Stimulated activated CD4-positive, alpha-beta T cell treated with anti-CD3 and anti-CD28 coated beads, Interleukin-15, amount 100 ng/mL, for 1 hour (primary cell): ENCODE data around the gene ERLIN1.
A peak's percentile ranks its signal among the peaks of the same experiment; 100 is the strongest.

Experiments used
- DNase-seq, 2 donors: peaks; one replicate each; pipeline ENCODE4 v3.0.0-alpha.2; 2020; ENCODE audit warnings: low read depth in 1 of 2, low spot score in 1 of 2

Gene ERLIN1

GRCh38 chr10:100185364-100186252 is at the start of gene ERLIN1:
ERLIN1 (minus strand) TSS chr10:100186029; CDS start chr10:100185626, 403 bp downstream.
- peak; percentile 83 to 95 for DNase-seq

DNA sequence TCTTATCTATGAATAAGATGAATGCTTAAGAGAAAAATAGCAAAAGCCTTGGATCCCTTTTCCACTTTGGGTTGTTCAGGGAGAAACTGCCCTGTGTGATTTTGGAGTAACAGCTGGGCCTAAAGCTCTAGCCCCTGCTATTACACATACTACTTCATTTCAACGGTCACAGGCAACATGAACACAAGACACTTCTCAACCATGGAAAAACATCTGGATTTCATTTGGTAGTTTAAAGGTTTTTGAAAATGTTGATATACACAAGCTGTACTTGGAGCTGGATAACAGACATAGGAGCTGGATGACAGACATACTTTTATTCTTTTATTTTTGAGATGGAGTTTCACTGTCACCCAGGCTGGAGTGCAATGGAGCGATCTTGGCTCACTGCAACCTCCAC is 46.3 kb upstream of the ERLIN1 start:
- no peak for DNase-seq

GRCh38 chr10:100229819-100230422 is 44.1 kb upstream of the ERLIN1 start:
- DNase-seq = no peak

DNA sequence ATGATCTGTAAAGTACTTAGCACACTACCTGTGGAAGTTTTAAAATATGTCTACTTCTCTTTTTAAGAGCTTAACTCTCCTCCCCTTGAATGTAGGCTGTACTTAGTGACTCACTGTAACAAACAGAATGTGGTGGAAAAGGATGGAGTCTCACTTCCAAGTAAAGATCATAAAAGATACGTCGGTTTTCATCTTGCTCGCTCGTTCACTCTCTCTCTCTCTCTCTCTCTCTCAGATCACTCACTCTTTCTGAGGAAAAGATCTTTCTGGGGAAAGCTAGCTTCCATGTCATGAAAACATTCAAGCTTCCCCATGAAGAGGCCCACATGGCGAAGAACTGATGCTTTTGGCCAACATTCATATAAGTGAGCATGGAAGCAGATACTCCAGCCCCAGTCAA is 38.0 kb upstream of the ERLIN1 start:
- DNase-seq = no peak

DNA sequence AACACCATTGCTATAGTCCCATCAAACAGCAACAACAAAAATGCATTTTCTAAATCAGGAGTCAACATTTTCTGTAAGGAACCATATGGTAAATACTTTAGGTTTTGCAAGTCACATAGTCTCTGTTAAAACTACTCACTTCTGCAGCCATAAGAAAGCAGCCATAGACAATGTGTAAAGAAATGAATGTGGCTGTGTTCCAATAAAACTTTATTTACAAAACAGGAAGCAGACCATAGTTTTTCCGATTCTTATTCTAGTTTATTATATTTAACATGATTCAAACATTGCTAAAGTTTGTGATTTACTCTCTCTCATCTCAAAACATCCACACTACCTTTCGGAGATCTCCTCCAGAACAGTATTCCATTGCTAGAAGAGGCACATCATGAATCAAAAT is 36.7 kb upstream of the ERLIN1 start:
- no peak for DNase-seq

DNA sequence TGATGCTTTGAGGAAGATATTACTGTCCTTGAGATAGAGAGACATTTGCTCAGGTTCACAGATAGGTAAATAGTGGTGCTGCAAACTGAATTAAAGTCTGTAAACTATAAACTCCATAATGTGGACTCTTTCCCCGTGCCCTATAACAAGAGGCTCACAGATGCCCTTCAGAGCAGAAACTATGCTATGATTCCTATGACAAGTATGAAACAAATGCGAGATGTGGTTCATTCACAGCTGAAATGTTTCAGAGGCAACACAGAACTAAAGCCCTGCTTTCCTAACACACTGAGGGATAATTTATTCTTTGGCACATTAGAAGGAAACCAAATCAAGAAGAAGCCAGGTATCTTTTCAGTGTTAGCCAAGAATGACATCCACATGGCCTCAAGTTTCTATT is 30.2 kb upstream of the ERLIN1 start:
- no peak for DNase-seq

GRCh38 chr10:100209303-100209702 is 23.5 kb upstream of the ERLIN1 start:
- no peak for DNase-seq

- no peak for DNase-seq
These were observed 22.4 kb upstream of the ERLIN1 start for GRCh38 chr10:100208276-100208675.

DNA sequence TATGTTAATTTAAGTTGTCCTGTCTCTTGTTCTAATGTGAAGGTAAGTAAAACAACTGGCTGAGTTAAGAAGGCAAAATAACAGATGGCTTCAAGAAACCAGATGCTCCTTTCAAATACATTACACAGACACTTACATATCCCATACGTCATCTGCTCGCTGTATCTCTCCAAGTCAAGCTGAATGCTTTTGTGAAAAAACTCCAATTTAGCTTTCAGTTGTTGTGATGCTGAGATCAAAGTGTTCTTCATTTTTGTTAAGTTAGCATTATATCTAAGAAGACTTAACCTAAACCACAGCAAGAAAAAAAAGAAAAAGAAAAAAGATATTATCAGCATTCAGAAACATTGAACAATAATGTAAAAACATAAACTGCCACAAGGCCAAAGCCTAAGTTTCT is 18.5 kb upstream of the ERLIN1 start:
- no peak for DNase-seq

GRCh38 chr10:100201549-100201948 is 15.7 kb upstream of the ERLIN1 start:
- DNase-seq = no peak

DNA sequence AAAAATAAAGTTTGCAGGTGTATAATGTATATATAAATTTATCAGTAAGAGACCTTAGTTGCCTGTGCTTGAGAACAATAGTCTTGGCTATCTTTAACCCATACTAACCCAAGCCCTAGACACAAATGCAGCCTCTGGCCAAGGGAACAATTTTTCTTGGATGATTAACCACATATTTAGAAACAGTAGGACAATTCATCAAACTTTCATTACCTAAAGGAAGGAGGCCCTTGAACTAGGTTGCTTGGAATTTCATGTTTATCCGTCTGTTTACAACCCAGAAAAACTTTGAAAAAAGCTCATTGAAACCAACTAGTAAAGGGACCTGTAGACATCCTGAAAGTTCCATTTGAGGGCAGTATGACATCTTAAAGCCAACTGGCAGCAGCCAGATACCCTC is 8.9 kb upstream of the ERLIN1 start:
- no peak for DNase-seq

DNA sequence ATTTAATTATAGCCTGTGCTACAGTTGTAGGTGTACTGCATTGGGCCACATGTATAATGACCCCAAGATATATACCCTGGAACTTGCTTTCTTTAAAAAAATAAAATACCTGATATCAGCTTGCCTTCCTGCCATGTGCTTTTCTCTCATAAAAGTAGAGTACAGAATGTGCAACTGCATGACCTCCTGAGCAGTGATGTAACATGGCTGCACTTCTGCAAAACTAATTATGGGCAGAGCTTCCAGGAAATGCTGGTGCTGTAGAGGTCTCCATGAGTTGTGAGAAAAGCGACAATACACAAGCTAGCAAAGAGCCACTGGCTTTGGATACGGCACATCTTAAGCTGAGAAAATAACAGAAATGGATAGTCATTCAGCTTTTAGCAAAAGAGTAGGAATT is 6.5 kb upstream of the ERLIN1 start:
- no peak for DNase-seq

DNA sequence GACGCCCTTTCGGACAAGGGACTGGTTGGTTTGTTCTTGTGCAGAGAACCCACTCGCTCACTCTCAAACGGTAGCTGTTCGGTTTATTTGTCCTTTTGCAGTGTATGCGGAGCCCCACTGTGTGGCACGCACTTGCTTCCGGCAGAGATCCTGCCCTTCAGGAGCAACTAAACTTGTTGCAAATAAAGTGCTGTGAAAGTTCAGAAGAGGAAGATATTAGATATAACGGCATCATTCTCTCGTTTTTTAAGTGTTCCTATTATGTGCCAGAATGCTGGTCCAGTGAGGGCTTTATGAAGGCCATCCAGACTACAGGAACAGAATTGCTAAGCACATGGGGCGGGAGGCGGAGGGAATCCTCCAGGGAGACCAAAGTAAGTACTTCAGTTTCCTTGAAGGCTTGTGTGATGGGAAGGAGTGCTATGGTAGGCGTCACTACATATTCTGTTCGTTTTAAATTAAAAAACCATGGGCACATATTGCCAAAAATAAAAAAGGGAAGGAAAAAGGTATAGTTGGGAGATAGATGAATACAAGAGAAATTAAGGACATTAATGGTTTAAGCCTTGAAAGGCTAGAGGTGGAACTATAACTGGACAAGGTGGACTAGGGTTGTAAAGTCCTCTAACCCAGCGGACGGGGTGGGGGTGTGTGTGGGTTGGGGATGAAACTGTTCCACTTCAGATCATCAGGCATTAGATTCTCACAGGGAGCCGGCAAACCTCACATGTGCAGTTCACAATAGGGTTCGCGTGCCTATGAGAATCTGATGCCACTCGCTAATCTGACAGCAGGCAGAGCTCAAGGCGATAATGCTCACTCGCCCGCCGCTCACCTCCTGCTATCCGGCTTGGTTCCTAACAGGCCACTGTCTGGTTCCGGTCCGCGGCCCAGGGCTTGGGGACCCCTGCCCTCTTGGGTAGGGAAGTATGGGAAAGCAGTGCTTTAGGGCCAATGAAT is 704 bp upstream of the ERLIN1 start:
- peak in 1 of 2 donors; percentile 5 for DNase-seq

DNA sequence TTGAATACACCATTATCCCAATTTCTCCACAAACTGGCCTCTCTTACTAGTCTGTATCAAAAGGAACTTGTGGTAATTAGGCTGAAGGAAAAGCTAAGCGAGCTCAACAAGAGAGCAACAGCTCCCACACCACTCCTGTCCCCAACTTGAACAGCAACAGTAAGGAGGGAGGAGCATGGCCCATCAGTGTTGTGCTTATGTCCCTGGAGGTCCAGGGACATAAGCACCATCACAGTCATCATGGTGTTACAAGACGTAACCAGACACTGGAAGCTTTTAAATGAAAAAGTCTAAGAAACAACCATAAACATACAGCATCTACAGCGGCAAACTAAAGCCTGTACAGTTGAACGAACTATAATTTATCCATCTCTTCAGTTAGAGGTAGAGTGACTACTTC is 989 bp downstream of the ERLIN1 start:
- DNase-seq = no peak

DNA sequence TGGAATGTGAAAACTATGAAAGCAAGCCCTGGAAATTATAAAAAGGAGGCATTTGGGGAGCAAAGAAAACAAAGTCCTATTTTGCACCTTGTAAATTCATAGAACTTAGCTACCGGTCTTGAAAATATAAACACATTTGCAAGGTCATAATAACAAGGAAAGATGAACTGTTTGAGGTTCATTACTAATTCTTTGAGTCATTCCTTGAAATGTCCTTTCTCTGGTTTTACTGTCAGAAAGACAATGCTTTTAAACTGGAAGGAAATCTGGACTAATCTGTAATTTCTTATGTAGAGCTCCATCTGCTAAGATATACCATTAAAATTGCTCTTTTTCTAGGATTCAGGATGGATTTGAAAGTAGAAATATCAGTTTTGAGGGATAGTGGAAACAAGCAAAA is 1.4 kb downstream of the ERLIN1 start:
- no peak for DNase-seq

GRCh38 chr10:100183481-100183880 is 2.3 kb downstream of the ERLIN1 start:
- DNase-seq = no peak

- DNase-seq = no peak
These were observed 2.9 kb downstream of the ERLIN1 start for GRCh38 chr10:100182908-100183307.

DNA sequence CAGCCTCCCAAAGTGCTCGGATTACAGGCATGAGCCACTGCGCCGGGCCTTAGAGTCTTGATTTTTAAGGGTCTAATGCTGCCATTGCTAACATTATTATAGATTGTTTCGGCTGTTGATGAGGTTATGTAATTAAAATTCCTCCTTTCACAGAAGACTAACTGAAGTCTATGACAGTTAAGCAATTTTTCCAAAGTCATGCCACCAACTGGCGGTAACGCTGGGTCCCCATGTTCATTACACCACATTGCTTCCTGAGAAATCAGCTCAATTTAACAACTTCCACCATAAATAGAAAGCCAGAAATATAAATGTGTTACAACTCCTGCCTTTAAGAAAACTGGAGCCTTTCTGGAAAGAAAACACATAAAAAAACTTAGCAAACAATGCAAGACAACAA is 3.5 kb downstream of the ERLIN1 start:
- DNase-seq = no peak

DNA sequence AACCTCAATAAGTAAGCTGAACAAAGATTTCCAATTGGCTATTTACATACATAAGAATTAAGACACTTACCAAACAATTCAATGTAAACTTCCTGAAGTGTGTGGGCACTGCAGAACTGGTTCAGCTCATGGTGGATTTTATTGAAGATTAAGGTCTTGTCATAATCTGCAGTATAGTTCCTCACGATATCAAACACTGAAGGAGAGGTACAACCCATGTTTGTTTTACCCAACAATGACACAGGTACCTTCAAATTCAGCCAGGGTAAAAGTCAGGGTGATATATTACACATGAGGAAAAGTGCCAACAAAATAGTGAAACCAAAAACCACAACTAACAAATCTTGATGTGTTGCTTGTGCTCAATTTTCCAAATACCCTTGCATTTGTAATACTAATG is 10.0 kb downstream of the ERLIN1 start:
- DNase-seq = no peak

DNA sequence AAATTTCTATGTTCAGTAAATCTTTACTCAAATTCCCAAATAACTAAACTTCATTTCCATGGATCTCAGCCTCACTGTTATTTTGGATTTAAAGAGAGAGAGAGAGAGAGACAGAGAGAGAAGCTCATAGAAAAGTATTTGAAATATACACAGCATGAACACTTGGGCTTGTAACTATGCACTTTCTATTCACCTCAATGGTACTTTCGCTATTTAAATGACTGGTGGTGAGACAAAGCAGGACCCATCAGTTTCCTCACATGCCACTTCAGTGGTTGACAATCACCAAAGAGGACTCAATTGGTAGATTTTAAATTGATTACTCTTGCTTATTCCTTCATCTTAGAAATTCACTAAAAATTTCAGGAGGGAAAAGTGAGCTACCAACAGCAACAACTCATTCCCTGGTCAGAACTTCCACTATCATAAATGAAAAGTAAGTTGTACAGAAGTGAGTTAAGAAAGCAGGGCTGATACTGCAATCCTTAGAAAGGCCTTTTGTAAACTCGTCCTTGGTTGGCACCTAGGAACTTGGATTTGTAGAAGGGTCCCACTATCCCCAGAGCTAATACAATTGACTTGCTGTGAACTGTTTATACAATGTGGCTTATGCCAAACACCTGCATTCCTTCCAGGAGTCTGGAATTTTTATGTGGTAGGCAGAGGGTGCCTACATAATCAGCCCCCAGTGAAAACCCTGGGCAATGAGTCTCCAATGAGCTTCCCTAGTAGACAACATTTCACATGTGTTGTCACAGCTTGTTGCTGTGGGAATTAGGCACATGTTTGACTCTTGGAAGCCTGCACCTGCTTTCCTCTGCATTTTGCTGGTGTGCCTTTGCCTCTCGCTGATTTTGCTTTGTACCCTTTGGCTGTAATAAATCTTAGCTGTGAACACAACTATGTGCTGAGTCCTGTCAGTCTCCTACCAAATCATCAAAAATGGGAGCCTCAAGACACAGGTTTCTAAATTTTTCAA is 10.8 kb downstream of the ERLIN1 start:
- DNase-seq = no peak
